ENCODE results near the gene TOM1L1.
"Not testable (repeated sequence)": the region's sequence is repeated elsewhere in the genome, so short reads cannot be mapped to it uniquely, and the experiment has no call there.

Gene TOM1L1

DNA sequence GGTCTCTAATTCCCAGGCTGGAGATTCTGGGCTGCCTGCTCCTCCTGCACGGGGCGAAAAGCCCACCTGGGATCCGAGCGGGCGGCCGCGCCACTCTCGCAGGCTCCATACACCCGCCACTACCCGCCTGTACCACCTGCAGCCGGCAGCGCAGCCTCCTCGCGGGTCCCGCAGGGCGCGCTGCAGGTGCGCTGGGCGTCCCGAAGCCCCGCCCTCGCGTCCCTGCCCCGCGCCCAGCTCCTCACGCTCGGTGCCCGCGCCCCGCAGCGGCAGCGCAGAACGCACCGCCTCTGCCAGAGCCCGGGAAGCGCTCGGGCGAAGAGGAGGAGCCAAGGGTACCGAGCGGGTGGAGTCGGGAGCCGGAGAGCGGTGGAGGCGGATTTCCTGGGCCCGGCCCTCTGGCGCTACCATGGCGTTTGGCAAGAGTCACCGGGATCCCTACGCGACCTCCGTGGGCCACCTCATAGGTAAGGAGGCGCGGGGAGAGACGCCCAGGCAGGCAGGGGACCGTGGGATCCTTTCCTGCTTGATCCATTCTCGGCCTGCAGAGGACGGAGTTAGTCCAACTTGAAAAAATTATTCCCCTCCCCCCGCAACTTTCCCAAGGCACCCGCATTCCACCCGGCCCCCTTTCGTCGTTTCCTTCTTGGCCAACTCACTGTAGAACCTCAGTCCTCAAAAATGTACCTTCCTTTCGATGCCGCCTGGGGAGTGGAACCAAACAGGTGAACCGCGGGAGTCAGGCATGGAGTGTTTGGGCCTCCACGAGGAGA is at the start of gene TOM1L1:
Gene TOM1L1 (plus strand): TSS at position 396 of the 773 bp plus-strand sequence. CDS start 14 bp downstream, at position 410.
- DNase-seq (ENCODE audit: low read depth) = peak; percentile 13

DNA sequence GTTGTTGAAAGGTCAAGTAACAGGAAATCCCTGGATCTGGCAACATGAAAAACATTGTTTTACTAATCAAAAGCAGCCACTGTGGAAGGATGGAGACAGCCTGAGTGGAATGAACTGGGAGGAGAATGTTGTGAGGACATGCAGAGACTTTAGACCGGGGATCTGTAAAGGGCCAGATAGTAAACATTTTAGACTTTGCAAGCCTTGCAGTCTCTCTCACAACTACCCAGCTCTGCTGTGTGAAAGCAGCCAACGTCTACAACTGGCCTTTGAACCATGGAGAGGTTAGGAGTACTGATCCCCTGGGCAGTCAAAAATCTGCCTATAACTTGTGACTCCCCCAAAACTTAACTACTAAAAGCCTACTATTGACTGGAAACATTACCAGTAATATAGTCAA is 41.5 kb upstream of the TOM1L1 start:
- DNase-seq (ENCODE audit: low read depth) = no peak

GRCh38 chr17:54860617-54861470 is 39.8 kb upstream of the TOM1L1 start:
- DNase-seq (ENCODE audit: low read depth) = no peak

- DNase-seq (ENCODE audit: low read depth) = no peak
Observed at GRCh38 chr17:54861471-54861983, 39.1 kb upstream of the TOM1L1 start.

- DNase-seq (ENCODE audit: low read depth) = no peak
Observed at GRCh38 chr17:54863176-54863575, 37.5 kb upstream of the TOM1L1 start.

DNA sequence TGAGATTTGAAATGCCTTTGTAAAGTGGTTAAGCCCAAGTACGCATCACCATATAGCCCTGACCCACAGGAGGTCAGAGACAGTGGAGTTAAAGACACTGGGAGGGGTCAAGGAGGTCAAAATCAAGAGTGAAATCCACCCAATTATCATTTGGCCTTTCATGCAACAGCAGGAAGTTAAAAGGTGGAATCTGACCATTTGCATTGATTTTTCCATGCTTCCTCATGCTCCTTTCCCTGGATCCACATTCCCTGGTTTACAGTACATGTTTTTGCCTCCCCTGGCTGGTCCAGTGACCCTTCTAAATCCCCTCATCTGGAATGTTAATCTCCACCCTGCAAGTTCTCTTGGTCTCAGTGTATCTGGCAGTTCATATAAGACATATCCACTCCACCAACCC is 36.6 kb upstream of the TOM1L1 start:
- DNase-seq (ENCODE audit: low read depth) = no peak

GRCh38 chr17:54864636-54865356 is 35.9 kb upstream of the TOM1L1 start:
- no peak for DNase-seq (ENCODE audit: low read depth)

GRCh38 chr17:54867634-54868033 is 33.0 kb upstream of the TOM1L1 start:
- no peak for DNase-seq (ENCODE audit: low read depth)

GRCh38 chr17:54870671-54871175 is 29.9 kb upstream of the TOM1L1 start:
- no peak for DNase-seq (ENCODE audit: low read depth)

DNA sequence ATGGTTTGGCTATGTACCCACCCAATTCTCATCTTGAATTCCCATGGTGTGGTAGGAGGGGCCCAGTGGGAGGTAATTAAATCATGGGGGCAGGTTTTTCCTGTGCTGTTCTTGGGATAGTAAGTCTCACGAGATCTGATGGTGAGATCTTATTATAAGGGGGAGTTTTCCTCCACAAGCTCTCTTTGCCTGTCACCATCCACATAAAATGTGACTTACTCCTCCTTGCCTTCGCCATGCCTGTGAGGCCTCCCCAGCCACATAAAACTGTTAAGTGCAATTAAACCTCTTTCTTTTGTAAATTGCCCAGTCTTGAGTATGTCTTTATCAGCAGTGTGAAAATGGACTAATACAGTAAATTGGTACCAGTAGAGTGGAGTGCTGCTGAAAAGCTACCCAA is 24.7 kb upstream of the TOM1L1 start:
- DNase-seq (ENCODE audit: low read depth) = not testable (repeated sequence)

- no peak for DNase-seq (ENCODE audit: low read depth)
Observed at GRCh38 chr17:54876656-54877195, 23.9 kb upstream of the TOM1L1 start.

DNA sequence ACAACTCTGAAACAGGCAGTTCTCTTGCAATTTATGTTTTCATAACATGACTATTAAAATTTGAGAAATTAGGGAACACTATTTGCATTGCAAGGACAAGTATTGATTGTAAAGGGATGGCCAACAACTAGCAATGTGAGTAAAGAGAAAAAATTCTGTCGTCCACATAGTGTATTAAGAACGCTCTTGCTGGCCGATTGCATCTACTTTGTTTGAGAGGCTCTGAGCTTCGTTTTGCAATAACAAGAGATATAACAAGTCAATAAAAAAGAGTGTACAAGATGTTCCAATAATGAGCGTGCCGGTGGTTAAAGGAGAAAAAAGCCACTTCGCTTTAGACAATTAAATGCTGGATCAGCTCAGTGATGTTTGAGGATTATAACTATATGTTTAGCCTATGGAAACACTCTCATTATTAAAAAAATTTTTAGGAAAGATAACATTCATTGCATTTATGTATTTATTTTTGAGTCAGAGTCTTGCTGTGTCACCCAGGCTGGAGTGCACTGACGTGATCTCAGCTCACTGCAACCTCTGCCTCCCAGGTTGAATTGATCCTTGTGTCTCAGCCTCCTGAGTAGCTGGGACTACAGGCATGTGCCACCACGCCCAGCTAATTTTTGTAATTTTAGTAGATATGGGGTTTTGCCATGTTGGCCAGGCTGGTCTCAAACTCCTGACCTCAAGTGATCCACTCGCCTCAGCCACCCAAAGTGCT is 19.2 kb upstream of the TOM1L1 start:
- DNase-seq (ENCODE audit: low read depth) = no peak

DNA sequence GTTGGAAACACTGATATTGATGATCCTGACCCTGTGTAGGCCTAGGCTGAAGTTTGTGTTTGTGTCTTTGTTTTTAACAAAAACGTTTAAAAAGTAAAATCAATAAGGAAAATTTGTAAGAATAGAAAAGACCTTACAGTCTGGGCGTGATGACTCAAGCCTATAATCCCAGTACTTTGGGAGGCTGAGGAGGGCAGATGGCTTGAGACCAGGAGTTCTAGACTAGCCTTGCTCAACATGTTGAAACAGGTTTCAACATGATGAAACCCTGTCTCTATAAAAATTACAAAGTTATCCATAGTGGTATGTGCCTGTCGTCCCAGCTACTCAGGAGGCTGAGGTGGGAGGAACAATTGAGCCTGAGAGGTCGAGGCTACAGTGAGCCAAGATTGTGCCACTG is 18.3 kb upstream of the TOM1L1 start:
- no peak for DNase-seq (ENCODE audit: low read depth)

- DNase-seq (ENCODE audit: low read depth) = no peak
Observed at GRCh38 chr17:54882950-54883349, 17.7 kb upstream of the TOM1L1 start.

DNA sequence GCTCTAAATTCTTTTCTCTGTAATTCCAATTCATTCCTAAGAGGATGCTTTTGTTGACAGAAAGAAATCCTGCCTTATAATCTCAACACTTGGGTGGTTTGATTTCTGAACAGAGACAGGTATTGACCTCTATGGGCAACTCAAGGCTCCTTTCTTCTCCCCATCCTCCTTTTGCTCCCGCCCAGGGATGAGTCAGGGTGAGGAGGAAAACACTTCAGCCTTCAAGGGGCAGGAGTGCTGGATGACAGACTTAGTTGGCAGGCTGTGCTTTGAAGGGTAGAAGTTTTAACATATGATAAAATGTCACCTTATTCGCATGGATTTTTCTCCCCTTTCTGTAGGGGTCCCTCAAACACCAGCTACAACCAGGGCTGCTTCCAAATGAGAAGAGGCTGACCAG is 16.7 kb upstream of the TOM1L1 start:
- no peak for DNase-seq (ENCODE audit: low read depth)

DNA sequence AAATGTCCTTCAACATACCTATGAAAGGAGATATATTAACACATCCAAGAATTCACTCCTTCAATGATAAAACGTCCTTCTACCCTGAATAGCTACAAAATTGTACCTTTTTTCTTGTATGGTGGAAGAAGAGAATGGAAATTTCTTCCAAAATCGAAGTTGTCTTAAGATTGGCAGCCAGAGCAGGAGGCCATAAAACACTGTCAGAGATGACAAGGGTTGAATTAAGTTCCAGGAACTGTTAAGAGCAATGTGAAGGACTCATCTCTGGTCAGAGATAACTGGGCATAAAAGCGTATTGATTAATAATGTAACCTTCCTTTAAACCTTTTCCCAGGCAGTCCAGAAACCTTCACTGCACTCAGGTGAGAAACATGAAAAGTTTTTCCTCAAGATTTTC is 12.9 kb upstream of the TOM1L1 start:
- DNase-seq (ENCODE audit: low read depth) = no peak

GRCh38 chr17:54888254-54888653 is 12.4 kb upstream of the TOM1L1 start:
- DNase-seq (ENCODE audit: low read depth) = no peak

- DNase-seq (ENCODE audit: low read depth) = no peak
Observed at GRCh38 chr17:54888981-54889380, 11.7 kb upstream of the TOM1L1 start.

GRCh38 chr17:54891176-54891821 is 9.4 kb upstream of the TOM1L1 start:
- peak; percentile 32 for DNase-seq (ENCODE audit: low read depth)

- no peak for DNase-seq (ENCODE audit: low read depth)
Observed at GRCh38 chr17:54892360-54892759, 8.3 kb upstream of the TOM1L1 start.

DNA sequence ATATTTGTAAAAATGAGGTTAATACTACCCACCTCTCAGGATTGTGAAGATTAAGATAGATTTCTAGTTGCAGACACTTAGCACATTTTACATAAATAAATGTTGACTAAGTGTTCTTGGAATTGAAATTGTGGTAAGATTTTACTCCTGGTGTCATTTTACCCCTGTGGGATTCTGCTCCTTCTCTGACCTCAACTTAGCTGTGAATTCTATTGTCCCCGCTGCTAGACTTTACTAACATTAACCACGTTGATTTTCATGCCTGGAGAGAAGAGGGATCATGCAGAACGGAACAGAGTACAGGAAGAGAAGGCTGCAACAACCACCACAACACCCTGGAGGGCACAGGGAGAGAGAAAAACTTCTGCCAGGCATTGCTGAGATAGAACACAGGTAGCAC is 2.1 kb upstream of the TOM1L1 start:
- no peak for DNase-seq (ENCODE audit: low read depth)

Measured in HS-5 (cell line).